MCF 10A (cell line): ENCODE data around the gene SLC3A2. TPM values are rescaled to one million over a fixed set of nuclear protein-coding genes. Genes with fewer than 3 reads are reported as not detected.

ENCODE experiments used
- BruUV-seq: library from RNA; stranded (reverse); fragments of 400-500 nt; replicated peaks from 2 replicates; lab custom pipeline; 2021; lab: Mats Ljungman, UMichigan
- CTCF ChIA-PET: fragments of 300-600 bp; sonication (Branson Sonifier 250); formaldehyde crosslinking; extraction: SDS; loops from one replicate; lab custom pipeline; 2021; ENCODE audit warnings: antibody characterized with exemption, inconsistent platforms; lab: Yijun Ruan, JAX
- POLR2A ChIA-PET: fragments of 300-600, 350-650 bp; sonication (Branson Sonifier 250); formaldehyde crosslinking; extraction: SDS; loops from one replicate; lab custom pipeline; 2020; ENCODE audit warnings: antibody characterized with exemption, inconsistent platforms; lab: Yijun Ruan, JAX
- DNase-seq: peaks from one replicate; pipeline ENCODE4 v3.0.0-alpha.2; 2018; ENCODE audit not compliant: unreplicated experiment
- H3K27ac Mint-ChIP-seq: one replicate; pipeline ENCODE4 v1.8.0; 2022; ENCODE audit warnings: mild to moderate bottlenecking, low read depth, mixed read lengths; ENCODE audit not compliant: unreplicated experiment
- H3K27me3 Mint-ChIP-seq: one replicate; pipeline ENCODE4 v1.8.0; 2022; ENCODE audit warnings: mixed read lengths; ENCODE audit not compliant: insufficient read depth, unreplicated experiment
- H3K36me3 Mint-ChIP-seq: one replicate; pipeline ENCODE4 v1.8.0; 2022; ENCODE audit warnings: mild to moderate bottlenecking, moderate library complexity, mixed read lengths; ENCODE audit not compliant: insufficient read depth, unreplicated experiment
- H3K4me1 Mint-ChIP-seq: one replicate; pipeline ENCODE4 v1.8.0; 2022; ENCODE audit warnings: mixed read lengths; ENCODE audit not compliant: insufficient read depth, unreplicated experiment
- H3K4me3 Mint-ChIP-seq: one replicate; pipeline ENCODE4 v1.8.0; 2022; ENCODE audit warnings: mild to moderate bottlenecking, moderate library complexity, mixed read lengths; ENCODE audit not compliant: unreplicated experiment
- H3K9me3 Mint-ChIP-seq: one replicate; pipeline ENCODE4 v1.8.0; 2022; ENCODE audit warnings: mixed read lengths; ENCODE audit not compliant: unreplicated experiment
- intact Hi-C: fragments of 100-400 bp; cut with micrococcal nuclease; formaldehyde crosslinking; loops from 2 replicates; pipeline ENCODE4 v1.14.1; 2022
- total RNA-seq: library from RNA; stranded (reverse); gene quantifications from 2 replicates; pipeline ENCODE4 v1.2.3, GENCODE V29; 2022
- TF ChIP-seq, protein P1 (sequence below): fragments of 200-600 bp; IDR thresholded peaks from one replicate; pipeline ENCODE4 v1.8.0; 2022; ENCODE audit warnings: antibody characterized with exemption, mild to moderate bottlenecking; ENCODE audit not compliant: unreplicated experiment

SLC3A2 gene
- total RNA-seq, 1 experiment from 2014 or later, result 896 TPM

DNA sequence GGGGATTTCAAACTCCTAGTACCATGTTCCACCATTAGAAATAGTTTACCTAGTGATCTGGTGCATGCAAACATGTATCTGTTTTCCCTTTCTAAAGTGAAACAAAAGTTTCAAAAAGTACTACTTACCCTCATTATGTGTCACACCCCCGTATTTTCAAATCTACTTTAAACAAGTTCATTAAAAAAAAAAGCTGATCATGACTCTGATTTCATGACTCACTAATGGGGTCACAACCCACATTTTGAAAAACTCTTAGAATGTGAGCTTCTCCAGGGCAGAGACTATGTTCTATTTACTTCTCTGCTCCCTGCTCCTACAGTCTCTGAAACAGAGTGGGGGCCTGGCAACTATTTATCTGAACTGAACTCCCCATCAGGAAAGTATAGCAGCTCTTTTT lies 22.2 kb downstream of the SLC3A2 start:
- Mint-ChIP-seq H3K36me3 (no peaks in the 10 kb centered on the region), H3K4me1 (peaks cover 6% of the 10 kb centered on the region), H3K9me3 (no peaks in the 10 kb centered on the region), H3K27me3 (peaks cover 28% of the 10 kb centered on the region), H3K4me3 (no peak overlapping the region), H3K27ac (no peak overlapping the region)
- no peak for DNase-seq
- CTCF ChIA-PET, result interaction anchor here (0.6 to 11.5 kb wide), 5 partner anchors 16 to 617 kb away, joined by 3 to 456 read pairs (median 111); partner anchors contain the start of gene CHRM1
- POLR2A ChIA-PET, result interaction anchor here (1.0 kb wide), 1 partner anchor 131 kb away, joined by 3 read pairs; no protein-coding TSS in a partner anchor
- intact Hi-C loops, result no loop called here
- TF ChIP-seq, protein P1, sequence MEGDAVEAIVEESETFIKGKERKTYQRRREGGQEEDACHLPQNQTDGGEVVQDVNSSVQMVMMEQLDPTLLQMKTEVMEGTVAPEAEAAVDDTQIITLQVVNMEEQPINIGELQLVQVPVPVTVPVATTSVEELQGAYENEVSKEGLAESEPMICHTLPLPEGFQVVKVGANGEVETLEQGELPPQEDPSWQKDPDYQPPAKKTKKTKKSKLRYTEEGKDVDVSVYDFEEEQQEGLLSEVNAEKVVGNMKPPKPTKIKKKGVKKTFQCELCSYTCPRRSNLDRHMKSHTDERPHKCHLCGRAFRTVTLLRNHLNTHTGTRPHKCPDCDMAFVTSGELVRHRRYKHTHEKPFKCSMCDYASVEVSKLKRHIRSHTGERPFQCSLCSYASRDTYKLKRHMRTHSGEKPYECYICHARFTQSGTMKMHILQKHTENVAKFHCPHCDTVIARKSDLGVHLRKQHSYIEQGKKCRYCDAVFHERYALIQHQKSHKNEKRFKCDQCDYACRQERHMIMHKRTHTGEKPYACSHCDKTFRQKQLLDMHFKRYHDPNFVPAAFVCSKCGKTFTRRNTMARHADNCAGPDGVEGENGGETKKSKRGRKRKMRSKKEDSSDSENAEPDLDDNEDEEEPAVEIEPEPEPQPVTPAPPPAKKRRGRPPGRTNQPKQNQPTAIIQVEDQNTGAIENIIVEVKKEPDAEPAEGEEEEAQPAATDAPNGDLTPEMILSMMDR, result no peak
- BruUV-seq, result no TSS peak

DNA sequence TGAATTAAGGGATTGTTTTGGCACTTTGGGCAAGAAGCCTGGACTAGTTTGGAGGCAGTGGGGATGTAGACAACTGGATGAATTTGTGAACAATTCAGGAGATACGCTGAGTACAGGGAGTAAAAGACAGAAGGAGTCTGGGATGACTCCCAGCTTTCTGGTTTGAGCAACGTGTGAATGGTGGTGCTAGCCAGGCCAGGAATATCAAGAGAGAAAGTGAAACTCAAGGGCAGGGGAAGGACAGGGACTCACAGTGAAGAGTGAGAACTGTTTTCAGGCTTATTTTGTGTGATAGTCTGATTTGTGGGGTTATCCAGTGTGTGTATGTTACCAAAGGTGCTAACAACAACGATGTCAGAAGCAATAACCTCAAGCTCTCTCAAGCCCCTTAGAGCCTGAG lies 24.6 kb downstream of the SLC3A2 start:
- Mint-ChIP-seq H3K4me1 (peaks cover 6% of the 10 kb centered on the region), H3K36me3 (no peaks in the 10 kb centered on the region), H3K4me3 (no peak overlapping the region), H3K9me3 (no peaks in the 10 kb centered on the region), H3K27ac (peak overlapping the region; percentile 62), H3K27me3 (peaks cover 20% of the 10 kb centered on the region)
- CTCF ChIA-PET, result interaction anchor here (0.5 to 11.5 kb wide), 43 partner anchors 8 to 980 kb away, joined by 3 to 456 read pairs (median 5); partner anchors contain the start of gene CHRM1
- no TSS peak for BruUV-seq
- intact Hi-C loops, result no loop called here
- TF ChIP-seq, protein P1, result no peak
- POLR2A ChIA-PET, result interaction anchor here (1.2 kb wide), 1 partner anchor 12 kb away, joined by 5 read pairs; no protein-coding TSS in a partner anchor
- no peak for DNase-seq

DNA sequence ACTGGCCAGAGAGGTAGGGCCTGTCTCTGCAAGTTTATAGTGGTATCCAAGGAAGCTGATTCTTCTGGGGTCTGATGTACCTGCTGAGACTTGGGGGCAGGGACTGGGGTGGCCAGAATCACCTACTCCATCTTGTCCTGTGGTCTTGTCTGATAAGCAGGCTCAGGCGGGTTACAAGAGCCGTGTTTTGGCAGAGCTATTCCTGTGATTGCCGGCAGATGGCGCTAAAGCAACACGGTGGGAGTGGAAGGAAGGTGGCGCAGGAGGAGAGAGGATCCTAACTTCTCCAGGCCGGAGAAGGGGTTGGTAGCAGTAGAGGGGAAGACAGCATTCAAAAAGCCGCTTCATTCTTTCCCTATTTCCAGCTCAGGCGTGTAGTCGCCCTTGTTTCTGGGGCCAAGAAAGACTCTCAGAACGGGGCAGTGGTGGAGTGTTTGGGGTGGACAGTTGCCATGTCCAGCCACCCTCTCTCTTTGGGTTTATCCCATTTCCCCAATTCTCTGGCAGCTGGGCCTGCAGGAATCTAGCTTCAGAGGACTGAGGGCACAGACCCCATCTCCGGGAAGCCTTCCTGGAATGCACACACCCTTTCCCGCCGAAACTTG lies 25.3 kb downstream of the SLC3A2 start:
- Mint-ChIP-seq H3K27ac (no peak overlapping the region), H3K4me1 (peaks cover 6% of the 10 kb centered on the region), H3K36me3 (no peaks in the 10 kb centered on the region), H3K27me3 (peaks cover 14% of the 10 kb centered on the region), H3K4me3 (no peak overlapping the region), H3K9me3 (no peaks in the 10 kb centered on the region)
- no TSS peak for BruUV-seq
- TF ChIP-seq, protein P1, result peak; percentile 95
- POLR2A ChIA-PET, result interaction anchor here (0.9 to 1.6 kb wide), 3 partner anchors 11 to 120 kb away, joined by 4 to 5 read pairs (median 4); no protein-coding TSS in a partner anchor
- intact Hi-C loops, result loop anchor here (1.0 kb wide), 2 partner anchors 118 to 306 kb away; no protein-coding TSS in a partner anchor
- DNase-seq, result peak; percentile 81
- CTCF ChIA-PET, result interaction anchor here (0.5 to 11.5 kb wide), 51 partner anchors 9 to 981 kb away, joined by 3 to 456 read pairs (median 5); partner anchors contain the start of genes CHRM1 and ZBTB3

DNA sequence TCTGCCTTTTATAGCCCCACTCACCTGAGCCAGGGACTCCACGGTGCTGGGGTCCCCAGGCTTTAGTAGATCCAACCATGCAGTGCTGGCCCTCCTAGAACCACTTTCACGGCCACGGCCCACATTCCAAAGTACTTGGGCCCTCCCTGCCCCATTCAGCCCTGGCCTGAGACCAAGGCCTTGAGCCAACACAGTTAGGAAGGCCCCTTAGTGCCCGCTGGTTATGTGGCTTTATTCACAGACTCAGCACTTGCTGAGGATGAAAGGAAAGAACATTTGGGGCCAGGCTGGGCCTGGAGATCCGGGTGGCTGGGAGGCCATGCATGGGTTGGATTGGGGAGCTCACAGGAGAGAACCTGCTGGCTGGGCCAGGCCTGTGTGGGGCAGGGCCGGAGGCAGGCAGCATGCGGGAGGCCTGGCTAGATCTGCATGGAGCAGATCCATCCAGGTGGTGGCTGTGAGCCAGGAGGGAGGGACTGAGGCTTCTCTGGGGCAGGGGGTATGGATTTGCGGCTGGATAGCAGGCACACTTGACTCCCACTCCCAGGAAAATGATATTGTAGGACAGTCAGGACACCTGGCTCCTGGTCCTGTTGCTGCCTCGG lies 27.9 kb downstream of the SLC3A2 start:
- H3K4me1 Mint-ChIP-seq, result peaks cover 6% of the 10 kb centered on the region
- no TSS peak for BruUV-seq
- no peaks in the 10 kb centered on the region for H3K36me3 Mint-ChIP-seq
- DNase-seq, result no peak
- CTCF ChIA-PET, result interaction anchor here (0.6 to 11.5 kb wide), 6 partner anchors 10 to 402 kb away, joined by 3 to 456 read pairs (median 57); partner anchors contain the start of gene CHRM1
- H3K27me3 Mint-ChIP-seq, result no peaks in the 10 kb centered on the region
- H3K27ac Mint-ChIP-seq, result no peak overlapping the region
- TF ChIP-seq, protein P1, result no peak
- no peaks in the 10 kb centered on the region for H3K9me3 Mint-ChIP-seq
- intact Hi-C loops, result loop anchor here (1.0 kb wide), 1 partner anchor 67 kb away; no protein-coding TSS in a partner anchor
- no peak overlapping the region for H3K4me3 Mint-ChIP-seq
- POLR2A ChIA-PET, result no interaction called here
